Thymus (tissue), 11 donors: ENCODE results near the gene PRKAG2. TPM values are rescaled to one million over a fixed set of nuclear protein-coding genes. Genes with fewer than 3 reads are reported as not detected.

ENCODE experiments used
- DNase-seq, 9 donors: peaks; one replicate each; pipeline ENCODE4 v3.0.0-alpha.2; 2013; ENCODE audit warnings: low spot score in 9 of 9, low read depth in 6 of 9, missing footprints in 1 of 9
- H3K27ac ChIP-seq, 2 donors: one replicate each; pipeline ENCODE4 v1.5.1; 2013; ENCODE audit warnings: control low read depth in 1 of 2, low read depth in 1 of 2, low read length in 1 of 2, mild to moderate bottlenecking in 1 of 2, moderate library complexity in 1 of 2
- H3K27me3 ChIP-seq, 2 donors: one replicate each; pipeline ENCODE4 v1.5.1; 2013; ENCODE audit warnings: low read length in 1 of 2; ENCODE audit not compliant: control insufficient read depth in 2 of 2, insufficient read depth in 1 of 2
- H3K36me3 ChIP-seq, 2 donors: one replicate each; pipeline ENCODE4 v1.5.1; 2013; ENCODE audit warnings: low read length in 1 of 2, mild to moderate bottlenecking in 1 of 2, moderate library complexity in 1 of 2; ENCODE audit not compliant: control insufficient read depth in 2 of 2, insufficient read depth in 2 of 2
- H3K4me1 ChIP-seq, 2 donors: one replicate each; pipeline ENCODE4 v1.5.1; 2013; ENCODE audit warnings: low read length in 2 of 2; ENCODE audit not compliant: control insufficient read depth in 2 of 2, insufficient read depth in 2 of 2
- H3K4me3 ChIP-seq, 2 donors: one replicate each; pipeline ENCODE4 v1.5.1; 2013; ENCODE audit warnings: low read length in 2 of 2, control low read depth in 1 of 2, mild to moderate bottlenecking in 1 of 2
- H3K9me3 ChIP-seq, 2 donors: one replicate each; pipeline ENCODE4 v1.5.1; 2013; ENCODE audit warnings: low read length in 1 of 2, mild to moderate bottlenecking in 1 of 2; ENCODE audit not compliant: control insufficient read depth in 2 of 2, insufficient read depth in 1 of 2
- WGBS: extraction: QIAGEN DNeasy Blood & Tissue Kit; methylation state at CpG from one replicate; pipeline ENCODE4 v1.1.7; 2013; 5-methylcytosine and 5-hydroxymethylcytosine counted together
- polyA plus RNA-seq: library from polyadenylated mRNA; stranded (reverse); fragments of 200-250 nt; gene quantifications from one replicate; pipeline ENCODE4 v1.2.3, GENCODE V29; 2013
- total RNA-seq: library from RNA; stranded (reverse); fragments of 120-200 nt; gene quantifications from one replicate; pipeline ENCODE4 v1.2.4, GENCODE V29; 2013
- donor health status: healthy.

The PRKAG2 gene
- total and polyA plus RNA-seq, 2 donors: 5.1 to 33.7 TPM

- Histone ChIP-seq H3K9me3 (no peaks in the 10 kb centered on the region), H3K4me3 (no peak overlapping the region), H3K4me1 (no peaks in the 10 kb centered on the region), H3K27me3 (peaks cover 0 to 13% of the 10 kb centered on the region in 2 donors), H3K27ac (no peak overlapping the region), H3K36me3 (no peaks in the 10 kb centered on the region)
- WGBS: 89% methylated on average over 9 of the region's 9 CpGs
- no peak for DNase-seq
Measured at GRCh38 chr7:151903249-151904032, 26.5 kb upstream of the PRKAG2 start.

- no peak for DNase-seq
- peaks cover 0 to 13% of the 10 kb centered on the region in 2 donors for H3K27me3 ChIP-seq
Measured at GRCh38 chr7:151902311-151902710, 25.4 kb upstream of the PRKAG2 start.

GRCh38 chr7:151901828-151902227 lies 24.9 kb upstream of the PRKAG2 start:
- DNase-seq: no peak
- H3K4me3 ChIP-seq: no peak overlapping the region
- peaks cover 0 to 17% of the 10 kb centered on the region in 2 donors for H3K27me3 ChIP-seq
- 92% methylated on average over 5 of the region's 5 CpGs for WGBS
- H3K4me1 ChIP-seq: peaks cover 0 to 3% of the 10 kb centered on the region in 2 donors
- no peak overlapping the region for H3K27ac ChIP-seq
- H3K36me3 ChIP-seq: no peaks in the 10 kb centered on the region
- H3K9me3 ChIP-seq: no peaks in the 10 kb centered on the region

More at GRCh38 chr7:151902311-151902710, 25.4 kb upstream of the PRKAG2 start:
- WGBS: 92% methylated on average over 17 of the region's 17 CpGs
- H3K27ac ChIP-seq: no peak overlapping the region
- no peak overlapping the region for H3K4me3 ChIP-seq
- H3K9me3 ChIP-seq: no peaks in the 10 kb centered on the region
- H3K4me1 ChIP-seq: peaks cover 0 to 2% of the 10 kb centered on the region in 2 donors
- no peaks in the 10 kb centered on the region for H3K36me3 ChIP-seq

- Histone ChIP-seq H3K27me3 (peaks cover 0 to 21% of the 10 kb centered on the region in 2 donors), H3K4me1 (peaks cover 0 to 3% of the 10 kb centered on the region in 2 donors), H3K36me3 (no peaks in the 10 kb centered on the region), H3K4me3 (no peak overlapping the region), H3K27ac (no peak overlapping the region), H3K9me3 (no peaks in the 10 kb centered on the region)
- no peak for DNase-seq
- 92% methylated on average over 17 of the region's 17 CpGs for WGBS
Measured at GRCh38 chr7:151900986-151901621, 24.2 kb upstream of the PRKAG2 start.

- Histone ChIP-seq H3K9me3 (no peaks in the 10 kb centered on the region), H3K36me3 (no peaks in the 10 kb centered on the region), H3K4me1 (peaks cover 0 to 5% of the 10 kb centered on the region in 2 donors), H3K27me3 (peaks cover 0 to 19% of the 10 kb centered on the region in 2 donors), H3K4me3 (no peak overlapping the region), H3K27ac (no peak overlapping the region)
- WGBS: 92% methylated on average over 5 of the region's 5 CpGs
- no peak for DNase-seq
Measured at GRCh38 chr7:151900591-151900985, 23.7 kb upstream of the PRKAG2 start.

- peaks cover 0 to 9% of the 10 kb centered on the region in 2 donors for H3K4me1 ChIP-seq
- H3K27ac ChIP-seq: no peak overlapping the region
- WGBS: 94% methylated on average over 18 of the region's 18 CpGs
- H3K36me3 ChIP-seq: no peaks in the 10 kb centered on the region
- H3K4me3 ChIP-seq: no peak overlapping the region
- no peaks in the 10 kb centered on the region for H3K9me3 ChIP-seq
- peaks cover 0 to 15% of the 10 kb centered on the region in 2 donors for H3K27me3 ChIP-seq
- no peak for DNase-seq
Measured at GRCh38 chr7:151899513-151900360, 22.8 kb upstream of the PRKAG2 start.

GRCh38 chr7:151897951-151898686 lies 21.2 kb upstream of the PRKAG2 start:
- no peak for DNase-seq
- Histone ChIP-seq H3K36me3 (no peaks in the 10 kb centered on the region), H3K4me3 (no peak overlapping the region), H3K9me3 (no peaks in the 10 kb centered on the region), H3K4me1 (peaks cover 0 to 9% of the 10 kb centered on the region in 2 donors), H3K27ac (no peak overlapping the region), H3K27me3 (peaks cover 0 to 13% of the 10 kb centered on the region in 2 donors)
- 88% methylated on average over 18 of the region's 18 CpGs for WGBS

GRCh38 chr7:151897161-151897731 lies 20.3 kb upstream of the PRKAG2 start:
- WGBS: 79% methylated on average over 16 of the region's 16 CpGs

More at GRCh38 chr7:151897161-151897731, 20.3 kb upstream of the PRKAG2 start:
- Histone ChIP-seq H3K27ac (no peak overlapping the region), H3K4me1 (peaks cover 0 to 9% of the 10 kb centered on the region in 2 donors), H3K27me3 (peaks cover 0 to 13% of the 10 kb centered on the region in 2 donors), H3K9me3 (no peaks in the 10 kb centered on the region), H3K4me3 (no peak overlapping the region), H3K36me3 (no peaks in the 10 kb centered on the region)
- DNase-seq: no peak
